ENCODE results near the gene OAF. TPM values are rescaled to one million over a fixed set of nuclear protein-coding genes. Genes with fewer than 3 reads are reported as not detected.

The OAF gene
- total RNA-seq, 1 donor from 2014 or later, result 40.2 TPM

DNA sequence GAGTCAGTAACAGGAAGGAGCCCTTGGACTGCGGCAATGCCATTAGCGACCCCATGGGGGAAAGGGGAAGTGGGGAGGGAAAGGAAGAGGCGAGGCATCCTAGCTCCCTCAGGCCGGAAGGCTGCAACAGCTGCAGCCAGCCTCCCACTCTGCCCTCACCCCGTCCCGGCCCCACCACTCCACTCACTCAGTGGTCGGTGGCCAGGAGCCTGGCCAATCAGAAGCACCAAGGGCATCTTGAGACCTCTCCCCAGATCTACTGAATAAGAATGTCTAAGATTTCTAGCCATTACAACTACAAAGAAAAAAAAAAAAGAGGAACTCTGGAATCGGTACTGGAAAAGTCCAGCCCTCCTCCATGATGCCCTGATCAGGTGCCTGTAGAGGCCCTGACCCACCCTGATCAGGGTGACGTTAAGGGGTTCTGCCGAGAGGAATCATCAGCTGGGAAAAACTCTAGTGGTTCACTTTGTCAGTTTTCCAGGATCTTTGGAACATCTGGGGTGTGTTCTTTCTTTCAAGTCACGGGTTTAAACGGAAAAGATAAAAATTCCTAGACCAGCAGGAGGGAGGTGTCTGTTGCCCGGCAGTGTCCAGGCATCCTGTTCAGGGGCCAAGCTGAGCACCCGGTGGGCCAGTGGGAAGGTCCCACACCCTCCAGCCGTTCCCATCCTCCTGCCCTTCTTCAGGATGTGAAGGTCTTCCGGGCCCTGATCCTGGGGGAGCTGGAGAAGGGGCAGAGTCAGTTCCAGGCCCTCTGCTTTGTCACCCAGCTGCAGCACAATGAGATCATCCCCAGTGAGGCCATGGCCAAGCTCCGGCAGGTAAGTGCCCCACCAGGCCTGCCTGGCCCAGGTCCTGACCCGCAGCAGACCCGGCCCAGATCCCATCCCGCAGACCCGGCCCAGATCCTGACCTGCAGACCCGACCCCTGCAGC, 14.4 kb downstream of the OAF start:
- Mint-ChIP-seq H3K27ac (ENCODE audit: unreplicated experiment) (peak overlapping the region; percentile 51), H3K27me3 (ENCODE audit: low read depth) (no peaks in the 10 kb centered on the region), H3K4me3 (no peak overlapping the region), H3K4me1 (peaks cover 31% of the 10 kb centered on the region), H3K36me3 (ENCODE audit: low read depth) (no peaks in the 10 kb centered on the region), H3K9me3 (no peaks in the 10 kb centered on the region)
- DNase-seq (ENCODE audit: low read depth, low spot score), result no peak
- TF ChIP-seq, protein P1, sequence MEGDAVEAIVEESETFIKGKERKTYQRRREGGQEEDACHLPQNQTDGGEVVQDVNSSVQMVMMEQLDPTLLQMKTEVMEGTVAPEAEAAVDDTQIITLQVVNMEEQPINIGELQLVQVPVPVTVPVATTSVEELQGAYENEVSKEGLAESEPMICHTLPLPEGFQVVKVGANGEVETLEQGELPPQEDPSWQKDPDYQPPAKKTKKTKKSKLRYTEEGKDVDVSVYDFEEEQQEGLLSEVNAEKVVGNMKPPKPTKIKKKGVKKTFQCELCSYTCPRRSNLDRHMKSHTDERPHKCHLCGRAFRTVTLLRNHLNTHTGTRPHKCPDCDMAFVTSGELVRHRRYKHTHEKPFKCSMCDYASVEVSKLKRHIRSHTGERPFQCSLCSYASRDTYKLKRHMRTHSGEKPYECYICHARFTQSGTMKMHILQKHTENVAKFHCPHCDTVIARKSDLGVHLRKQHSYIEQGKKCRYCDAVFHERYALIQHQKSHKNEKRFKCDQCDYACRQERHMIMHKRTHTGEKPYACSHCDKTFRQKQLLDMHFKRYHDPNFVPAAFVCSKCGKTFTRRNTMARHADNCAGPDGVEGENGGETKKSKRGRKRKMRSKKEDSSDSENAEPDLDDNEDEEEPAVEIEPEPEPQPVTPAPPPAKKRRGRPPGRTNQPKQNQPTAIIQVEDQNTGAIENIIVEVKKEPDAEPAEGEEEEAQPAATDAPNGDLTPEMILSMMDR (conservative IDR thresholded peaks at IDR 0.05), result no peak

DNA sequence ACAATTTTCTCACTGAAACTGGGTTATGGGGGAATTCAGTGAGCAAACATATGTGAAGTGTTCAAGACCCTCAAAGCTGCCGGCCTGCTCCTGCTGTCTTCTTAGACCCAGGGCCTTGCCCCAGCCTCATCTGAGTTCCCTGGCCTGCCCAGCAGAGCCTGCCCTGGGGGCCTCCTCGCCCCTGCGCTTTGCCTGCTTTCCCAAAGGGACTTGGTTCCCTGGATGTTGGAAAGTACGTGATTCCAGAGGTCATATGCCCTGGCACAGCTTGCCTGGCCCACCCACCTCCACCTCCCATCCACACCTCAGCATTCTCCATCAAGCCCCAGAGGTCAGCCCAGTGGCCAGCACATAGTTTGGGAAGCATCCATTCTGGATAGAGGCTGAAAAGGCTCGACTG, 15.4 kb downstream of the OAF start:
- no peak overlapping the region for H3K27ac Mint-ChIP-seq (ENCODE audit: unreplicated experiment)
- no peak overlapping the region for H3K4me3 Mint-ChIP-seq
- no peaks in the 10 kb centered on the region for H3K27me3 Mint-ChIP-seq (ENCODE audit: low read depth)
- TF ChIP-seq, protein P1 (conservative IDR thresholded peaks at IDR 0.05), result no peak
- no peaks in the 10 kb centered on the region for H3K36me3 Mint-ChIP-seq (ENCODE audit: low read depth)
- DNase-seq (ENCODE audit: low read depth, low spot score), result no peak
- H3K4me1 Mint-ChIP-seq, result peaks cover 25% of the 10 kb centered on the region
- H3K9me3 Mint-ChIP-seq, result no peaks in the 10 kb centered on the region

DNA sequence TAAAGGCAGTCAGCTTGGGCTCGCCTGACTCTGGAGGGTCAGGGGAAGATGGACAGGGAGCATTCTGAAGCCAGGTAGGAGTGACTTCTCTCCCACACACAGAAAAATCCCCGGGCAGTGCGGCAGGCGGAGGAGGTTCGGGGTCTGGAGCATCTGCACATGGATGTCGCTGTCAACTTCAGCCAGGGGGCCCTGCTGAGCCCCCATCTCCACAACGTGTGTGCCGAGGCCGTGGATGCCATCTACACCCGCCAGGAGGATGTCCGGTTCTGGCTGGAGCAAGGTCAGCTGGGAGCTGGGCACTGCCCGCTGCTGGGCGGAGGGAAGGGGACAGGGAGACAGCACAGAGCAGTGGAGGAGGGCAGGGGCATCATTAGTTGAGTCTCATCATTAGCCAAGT, 15.9 kb downstream of the OAF start:
- H3K27ac Mint-ChIP-seq (ENCODE audit: unreplicated experiment), result no peak overlapping the region
- H3K4me1 Mint-ChIP-seq, result peaks cover 25% of the 10 kb centered on the region
- no peaks in the 10 kb centered on the region for H3K27me3 Mint-ChIP-seq (ENCODE audit: low read depth)
- no peak for DNase-seq (ENCODE audit: low read depth, low spot score)
- H3K9me3 Mint-ChIP-seq, result no peaks in the 10 kb centered on the region
- H3K4me3 Mint-ChIP-seq, result no peak overlapping the region
- TF ChIP-seq, protein P1 (conservative IDR thresholded peaks at IDR 0.05), result no peak
- no peaks in the 10 kb centered on the region for H3K36me3 Mint-ChIP-seq (ENCODE audit: low read depth)

DNA sequence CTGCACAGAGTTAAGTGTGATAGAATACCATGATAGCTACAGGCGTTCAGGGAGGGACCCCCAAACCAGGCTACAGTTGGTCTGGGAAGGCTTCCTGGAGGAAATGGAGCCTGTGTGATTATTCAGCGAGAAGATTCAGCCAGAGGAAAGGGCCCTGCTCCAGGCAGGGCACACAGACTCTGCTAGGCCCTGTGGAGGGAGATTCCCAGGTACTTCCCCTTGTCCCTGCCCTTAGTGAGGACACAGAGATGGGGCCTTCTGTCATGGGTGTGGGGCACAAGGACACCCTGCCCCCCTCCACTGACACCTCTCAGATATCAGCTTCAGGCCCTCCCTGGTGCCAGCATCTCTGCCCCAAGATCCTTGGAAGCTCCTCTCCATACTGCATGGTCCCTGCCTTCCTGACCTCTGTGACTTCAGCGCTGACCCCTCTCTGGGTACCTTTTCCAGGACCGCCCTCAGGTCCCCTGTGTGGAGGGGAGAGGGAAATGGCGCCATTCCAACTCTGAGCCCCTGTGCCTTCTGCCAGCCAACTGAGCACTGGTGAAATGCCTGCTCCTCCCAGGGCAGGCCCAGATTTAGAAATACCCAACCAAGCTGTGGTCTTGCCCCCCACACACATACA, 16.5 kb downstream of the OAF start:
- TF ChIP-seq, protein P1 (conservative IDR thresholded peaks at IDR 0.05), result no peak
- DNase-seq (ENCODE audit: low read depth, low spot score), result no peak
- Mint-ChIP-seq H3K27me3 (ENCODE audit: low read depth) (no peaks in the 10 kb centered on the region), H3K9me3 (no peaks in the 10 kb centered on the region), H3K36me3 (ENCODE audit: low read depth) (no peaks in the 10 kb centered on the region), H3K4me3 (no peak overlapping the region), H3K27ac (ENCODE audit: unreplicated experiment) (no peak overlapping the region), H3K4me1 (peaks cover 25% of the 10 kb centered on the region)

DNA sequence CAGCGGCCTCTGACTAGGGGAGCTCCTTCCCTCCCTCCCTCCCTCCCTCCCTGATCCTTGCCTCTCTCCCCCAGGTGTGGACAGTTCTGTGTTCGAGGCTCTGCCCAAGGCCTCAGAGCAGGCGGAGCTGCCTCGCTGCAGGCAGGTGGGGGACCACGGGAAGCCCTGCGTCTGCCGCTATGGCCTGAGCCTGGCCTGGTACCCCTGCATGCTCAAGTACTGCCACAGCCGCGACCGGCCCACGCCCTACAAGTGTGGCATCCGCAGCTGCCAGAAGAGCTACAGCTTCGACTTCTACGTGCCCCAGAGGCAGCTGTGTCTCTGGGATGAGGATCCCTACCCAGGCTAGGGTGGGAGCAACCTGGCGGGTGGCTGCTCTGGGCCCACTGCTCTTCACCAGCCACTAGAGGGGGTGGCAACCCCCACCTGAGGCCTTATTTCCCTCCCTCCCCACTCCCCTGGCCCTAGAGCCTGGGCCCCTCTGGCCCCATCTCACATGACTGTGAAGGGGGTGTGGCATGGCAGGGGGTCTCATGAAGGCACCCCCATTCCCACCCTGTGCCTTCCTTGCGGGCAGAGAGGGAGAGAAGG, 18.1 kb downstream of the OAF start:
- H3K4me1 Mint-ChIP-seq, result peaks cover 25% of the 10 kb centered on the region
- H3K27me3 Mint-ChIP-seq (ENCODE audit: low read depth), result peaks cover 7% of the 10 kb centered on the region
- no peaks in the 10 kb centered on the region for H3K36me3 Mint-ChIP-seq (ENCODE audit: low read depth)
- H3K27ac Mint-ChIP-seq (ENCODE audit: unreplicated experiment), result no peak overlapping the region
- no peak for DNase-seq (ENCODE audit: low read depth, low spot score)
- H3K4me3 Mint-ChIP-seq, result no peak overlapping the region
- TF ChIP-seq, protein P1 (conservative IDR thresholded peaks at IDR 0.05), result peak; percentile 26
- no peaks in the 10 kb centered on the region for H3K9me3 Mint-ChIP-seq

All from neural crest cell (in vitro differentiated cells).